Pancreas (tissue), 10 donors: ENCODE measurements around the gene RBMS1. TPM values are rescaled to one million over a fixed set of nuclear protein-coding genes. Genes with fewer than 3 reads are reported as not detected.

Experiments
- ATAC-seq, 4 donors: fragments of 200-7000 bp; cut with Tn5 transposase; one replicate each; pipeline versions ENCODE4 v1.8.0 to v1.9.1; 2020; ENCODE audit warnings: mild to moderate bottlenecking in 4 of 4, moderate library complexity in 4 of 4
- DNase-seq, 6 donors: peaks; one replicate each; pipeline ENCODE4 v3.0.0-alpha.2; 2020
- FAIRE-seq: peaks from 2 replicates; lab custom pipeline; 2012; peaks lifted over from hg19 to GRCh38; lab: Jason Lieb, UNC
- H3K27ac ChIP-seq, 4 donors: fragments of 200-600 bp; sonication (generic); 1 replicate in 3 of 4; 2 replicates in 1 of 4; pipeline versions ENCODE4 v1.5.0 to v1.8.0; 2020
- H3K27me3 ChIP-seq, 4 donors: fragments of 200-600 bp; one replicate each; pipeline ENCODE4 v1.8.0; 2021
- H3K36me3 ChIP-seq, 3 donors: fragments of 200-600 bp; sonication (generic) in 1 of 3; one replicate each; pipeline versions ENCODE4 v1.5.0 to v1.8.0; 2020 to 2021
- H3K4me1 ChIP-seq, 3 donors: fragments of 200-600 bp; one replicate each; pipeline ENCODE4 v1.8.0; 2021
- H3K4me3 ChIP-seq, 4 donors: fragments of 200-600 bp; sonication (generic) in 2 of 4; one replicate each; pipeline versions ENCODE4 v1.5.0 to v1.8.0; 2020 to 2021
- H3K9me3 ChIP-seq, 4 donors: fragments of 200-600 bp; one replicate each; pipeline ENCODE4 v1.8.0; 2021
- WGBS, 2 donors: extraction: QIAGEN DNeasy Blood & Tissue Kit; methylation state at CpG; one replicate each; pipeline ENCODE4 v1.1.7; 2013; 5-methylcytosine and 5-hydroxymethylcytosine counted together
- intact Hi-C, 3 donors: fragments of 100-400 bp; cut with DNase I; formaldehyde crosslinking; loops; one replicate each; pipeline versions ENCODE4 v1.11.1 to v1.14.2; 2022
- polyA plus RNA-seq, 2 donors: library from polyadenylated mRNA; stranded (reverse); fragments of 200-250 nt; gene quantifications; one replicate each; pipeline ENCODE4 v1.2.3, GENCODE V29; 2013
- total RNA-seq, 6 donors: library from RNA; stranded (reverse); fragmentation: NEBNext Ultra II Directional in 4 of 6; extraction: Animal tissue kit (Norgen Biotek cat#: 25700) in 4 of 6; gene quantifications; one replicate each; pipeline versions ENCODE4 v1.2.1 to v1.2.4, GENCODE V29; 2021 to 2023
- TF ChIP-seq, protein P1 (sequence below), 4 donors: fragments of 200-600 bp; sonication (generic) in 3 of 4; IDR thresholded peaks; one replicate each; pipeline versions ENCODE4 v1.5.0 to v1.8.0; 2021; ENCODE audit warnings: antibody characterized with exemption in 4 of 4
- donor health status: healthy with polysubstance abuse.
- donor health status: DM: no; HTN: no; CAD: no; lungs with moderate emphysema.
- donor health status: DM: no; HTN: no; CAD: no.
- donor health status: control.
- donor health status: control.
- donor health status: Bipolar disorder and iron deficiency.
- donor health status: DM: yes; HTN: yes; CAD: no.
- donor health status: DM: no; HTN: no; CAD: no.
- donor health status: DM: no; HTN: no; CAD: no.
- donor health status: DM: yes; HTN: yes; CAD: no.

Gene RBMS1
- total and polyA plus RNA-seq, 8 donors = 6.3 to 26.1 (median 8.7) TPM

DNA sequence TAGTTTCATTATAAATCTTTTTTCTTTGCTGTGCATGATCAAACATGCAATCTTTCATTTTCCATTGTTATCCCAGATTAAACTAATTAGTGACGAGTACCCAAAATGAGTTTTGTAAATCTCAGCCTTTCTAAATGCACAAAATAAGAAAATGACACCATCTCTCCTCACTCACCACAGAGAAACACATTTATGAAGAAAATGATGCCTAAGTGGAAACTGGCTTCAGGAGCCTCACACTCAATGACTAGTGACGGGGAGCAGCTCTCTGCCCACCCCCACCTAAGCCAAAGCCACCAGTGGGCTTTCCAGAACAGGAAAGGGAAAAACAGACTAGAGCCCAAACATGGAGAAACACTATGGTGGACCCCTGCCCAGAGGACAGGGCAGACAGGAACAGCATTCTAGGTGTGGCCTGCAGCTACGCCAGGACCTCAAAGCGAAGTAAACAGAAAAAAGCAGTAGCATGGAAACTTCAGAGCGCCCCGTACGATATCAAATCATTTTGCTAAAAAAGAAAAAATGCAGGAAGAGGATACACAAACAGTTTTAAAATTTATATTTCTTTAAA lies 113.5 kb downstream of the RBMS1 start:
- 89 to 92% methylated on average over 7 of the region's 7 CpGs for WGBS, 2 donors
- Histone ChIP-seq H3K4me1 (peaks cover 0 to 28% (median 3%) of the 10 kb centered on the region in 3 donors), H3K27me3 (no peaks in the 10 kb centered on the region), H3K4me3 (no peak overlapping the region), H3K36me3 (no peaks in the 10 kb centered on the region), H3K9me3 (no peaks in the 10 kb centered on the region), H3K27ac (no peak overlapping the region)
- TF ChIP-seq, protein P1, sequence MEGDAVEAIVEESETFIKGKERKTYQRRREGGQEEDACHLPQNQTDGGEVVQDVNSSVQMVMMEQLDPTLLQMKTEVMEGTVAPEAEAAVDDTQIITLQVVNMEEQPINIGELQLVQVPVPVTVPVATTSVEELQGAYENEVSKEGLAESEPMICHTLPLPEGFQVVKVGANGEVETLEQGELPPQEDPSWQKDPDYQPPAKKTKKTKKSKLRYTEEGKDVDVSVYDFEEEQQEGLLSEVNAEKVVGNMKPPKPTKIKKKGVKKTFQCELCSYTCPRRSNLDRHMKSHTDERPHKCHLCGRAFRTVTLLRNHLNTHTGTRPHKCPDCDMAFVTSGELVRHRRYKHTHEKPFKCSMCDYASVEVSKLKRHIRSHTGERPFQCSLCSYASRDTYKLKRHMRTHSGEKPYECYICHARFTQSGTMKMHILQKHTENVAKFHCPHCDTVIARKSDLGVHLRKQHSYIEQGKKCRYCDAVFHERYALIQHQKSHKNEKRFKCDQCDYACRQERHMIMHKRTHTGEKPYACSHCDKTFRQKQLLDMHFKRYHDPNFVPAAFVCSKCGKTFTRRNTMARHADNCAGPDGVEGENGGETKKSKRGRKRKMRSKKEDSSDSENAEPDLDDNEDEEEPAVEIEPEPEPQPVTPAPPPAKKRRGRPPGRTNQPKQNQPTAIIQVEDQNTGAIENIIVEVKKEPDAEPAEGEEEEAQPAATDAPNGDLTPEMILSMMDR (IDR thresholded peaks at IDR 0.05) = no peak
- DNase-seq (no peak), FAIRE-seq (no peak), ATAC-seq (no peak)
- intact Hi-C loops = no loop called here

DNA sequence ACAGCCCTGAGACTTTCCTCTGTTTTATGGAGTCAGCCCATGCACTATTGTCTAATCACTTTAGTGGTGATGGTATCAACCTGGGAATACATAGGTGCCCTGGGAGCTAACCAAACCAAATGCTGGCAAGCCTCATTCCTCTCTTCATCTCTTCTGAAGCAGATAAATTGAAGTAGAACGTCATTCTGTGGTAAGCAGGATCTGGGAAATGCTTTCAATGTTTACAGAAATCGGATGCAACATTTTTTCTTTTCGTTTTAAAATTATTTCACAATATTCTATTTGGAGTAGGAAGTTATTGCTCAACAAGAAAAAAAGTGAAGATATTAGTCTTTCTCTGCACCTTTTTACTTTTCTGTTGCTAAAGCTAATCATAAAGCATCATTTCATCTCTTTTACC lies 114.2 kb downstream of the RBMS1 start:
- no peaks in the 10 kb centered on the region for H3K27me3 ChIP-seq
- no peaks in the 10 kb centered on the region for H3K36me3 ChIP-seq
- intact Hi-C loops = no loop called here
- ATAC-seq (peak in 3 of 4 donors; percentile 30 to 45 (median 42)), DNase-seq (no peak), FAIRE-seq (no peak)
- H3K4me1 ChIP-seq = peaks cover 0 to 28% (median 3%) of the 10 kb centered on the region in 3 donors
- no peak overlapping the region for H3K4me3 ChIP-seq
- H3K9me3 ChIP-seq = no peaks in the 10 kb centered on the region
- TF ChIP-seq, protein P1 (IDR thresholded peaks at IDR 0.05) = no peak
- WGBS, 2 donors = 36 to 44% methylated on average over 3 of the region's 3 CpGs
- no peak overlapping the region for H3K27ac ChIP-seq

- H3K27me3 ChIP-seq = no peaks in the 10 kb centered on the region
- intact Hi-C loops = no loop called here
- no peak overlapping the region for H3K4me3 ChIP-seq
- WGBS, 2 donors = 67 to 72% methylated on average over 6 of the region's 6 CpGs
- no peak for FAIRE-seq
- H3K4me1 ChIP-seq = peaks cover 0 to 34% (median 3%) of the 10 kb centered on the region in 3 donors
- H3K9me3 ChIP-seq = no peaks in the 10 kb centered on the region
- H3K36me3 ChIP-seq = no peaks in the 10 kb centered on the region
- no peak for DNase-seq
- no peak for ATAC-seq
- H3K27ac ChIP-seq = no peak overlapping the region
- TF ChIP-seq, protein P1 (IDR thresholded peaks at IDR 0.05) = no peak
Observed at GRCh38 chr2:160377204-160377995, 116.2 kb downstream of the RBMS1 start.

DNA sequence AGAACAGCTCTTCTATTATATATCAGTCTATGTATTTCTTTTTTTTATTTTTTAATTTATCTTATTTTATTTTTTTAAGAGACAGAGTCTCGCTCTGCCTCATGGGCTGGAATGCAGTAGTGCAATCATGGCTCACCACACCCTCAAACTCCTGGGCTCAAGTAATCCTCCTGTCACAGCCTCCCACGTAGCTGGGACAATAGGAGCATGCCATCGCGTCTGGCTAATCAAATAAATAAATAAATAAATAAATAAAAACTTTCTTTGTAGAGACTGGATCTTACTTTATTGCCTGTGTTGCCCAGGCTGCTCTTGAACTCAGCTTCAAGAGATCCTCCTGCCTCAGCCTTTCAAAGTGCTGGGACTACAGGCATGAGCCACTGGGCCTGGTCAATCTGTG lies 117.0 kb downstream of the RBMS1 start:
- 85 to 90% methylated on average over 4 of the region's 4 CpGs for WGBS, 2 donors
- Histone ChIP-seq H3K4me3 (no peak overlapping the region), H3K9me3 (no peaks in the 10 kb centered on the region), H3K36me3 (no peaks in the 10 kb centered on the region), H3K27ac (no peak overlapping the region), H3K27me3 (no peaks in the 10 kb centered on the region), H3K4me1 (peaks cover 0 to 34% (median 3%) of the 10 kb centered on the region in 3 donors)
- TF ChIP-seq, protein P1 (IDR thresholded peaks at IDR 0.05) = no peak
- DNase-seq (no peak), ATAC-seq (no peak), FAIRE-seq (no peak)
- intact Hi-C loops = no loop called here
